NCI-H2227 (cell line): Measurements from ENCODE around the gene ADARB2.

Experiments used
- DNase-seq: peaks from one replicate; lab custom pipeline; 2025; ENCODE audit not compliant: unreplicated experiment; lab: John Stamatoyannopoulos, UW

Gene ADARB2

GRCh38 chr10:1301143-1301542 lies 436.2 kb downstream of the ADARB2 start:
- no peak for DNase-seq

GRCh38 chr10:1300218-1300617 lies 437.1 kb downstream of the ADARB2 start:
- no peak for DNase-seq

GRCh38 chr10:1299041-1299726 lies 438.1 kb downstream of the ADARB2 start:
- no peak for DNase-seq

- DNase-seq = no peak
Measured at GRCh38 chr10:1297566-1298301, 439.6 kb downstream of the ADARB2 start.

GRCh38 chr10:1295756-1296480 lies 441.4 kb downstream of the ADARB2 start:
- DNase-seq = no peak

- no peak for DNase-seq
Measured at GRCh38 chr10:1294748-1295147, 442.6 kb downstream of the ADARB2 start.

GRCh38 chr10:1293636-1294435 lies 443.5 kb downstream of the ADARB2 start:
- DNase-seq = peak; percentile 11

- DNase-seq = no peak
Measured at GRCh38 chr10:1293157-1293556, 444.2 kb downstream of the ADARB2 start.

- DNase-seq = peak; percentile 7
Measured at GRCh38 chr10:1292611-1293031, 444.7 kb downstream of the ADARB2 start.

GRCh38 chr10:1291178-1292090 lies 445.9 kb downstream of the ADARB2 start:
- DNase-seq = no peak

GRCh38 chr10:1290071-1290471 lies 447.3 kb downstream of the ADARB2 start:
- no peak for DNase-seq

GRCh38 chr10:1289591-1289990 lies 447.7 kb downstream of the ADARB2 start:
- DNase-seq = no peak

- no peak for DNase-seq
Measured at GRCh38 chr10:1287971-1288401, 449.3 kb downstream of the ADARB2 start.

- no peak for DNase-seq
Measured at GRCh38 chr10:1287487-1287886, 449.8 kb downstream of the ADARB2 start.

- no peak for DNase-seq
Measured at GRCh38 chr10:1284076-1284475, 453.2 kb downstream of the ADARB2 start.

- no peak for DNase-seq
Measured at GRCh38 chr10:1281405-1281782, 455.9 kb downstream of the ADARB2 start.

- no peak for DNase-seq
Measured at GRCh38 chr10:1280466-1281404, 456.6 kb downstream of the ADARB2 start.

GRCh38 chr10:1278306-1278705 lies 459.0 kb downstream of the ADARB2 start:
- DNase-seq = no peak
